Measurements from ENCODE around the gene LSM3.

Gene LSM3

DNA sequence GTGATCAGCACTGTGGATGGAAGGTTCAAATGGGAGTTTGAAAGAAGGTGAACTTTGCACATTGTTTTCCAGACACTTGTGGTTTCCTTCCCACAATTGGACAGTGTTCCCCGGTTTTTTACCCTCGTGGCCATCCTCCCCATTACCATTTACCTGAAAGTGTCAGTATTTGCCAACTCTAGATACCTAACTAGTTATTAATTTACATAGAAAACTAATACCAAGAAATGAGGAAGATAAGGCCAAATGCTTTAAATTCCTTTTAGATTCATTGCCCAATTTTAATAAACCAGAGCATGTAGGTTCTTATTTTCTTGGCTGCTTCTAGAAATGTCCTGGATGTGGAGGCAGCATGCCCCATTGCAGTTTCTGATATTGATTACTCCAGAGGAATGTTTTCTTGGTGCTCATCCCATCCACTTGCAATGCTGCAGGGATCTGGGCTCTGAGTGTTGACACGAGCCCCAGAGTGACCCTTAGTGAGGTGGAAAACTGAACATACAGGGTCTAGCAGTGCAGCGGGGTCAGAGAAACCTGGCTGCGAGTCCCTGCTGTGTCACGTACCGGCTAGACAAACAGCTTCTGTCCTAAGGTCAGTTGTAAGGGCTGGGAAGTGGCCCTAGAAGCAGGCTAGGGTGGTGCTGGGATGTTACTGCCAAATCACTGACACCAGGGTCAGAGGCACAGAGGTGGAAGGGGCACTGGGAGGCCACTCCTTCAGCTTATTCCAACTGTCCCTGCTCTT is 23.5 kb downstream of the LSM3 start:
- no peak for DNase-seq

DNA sequence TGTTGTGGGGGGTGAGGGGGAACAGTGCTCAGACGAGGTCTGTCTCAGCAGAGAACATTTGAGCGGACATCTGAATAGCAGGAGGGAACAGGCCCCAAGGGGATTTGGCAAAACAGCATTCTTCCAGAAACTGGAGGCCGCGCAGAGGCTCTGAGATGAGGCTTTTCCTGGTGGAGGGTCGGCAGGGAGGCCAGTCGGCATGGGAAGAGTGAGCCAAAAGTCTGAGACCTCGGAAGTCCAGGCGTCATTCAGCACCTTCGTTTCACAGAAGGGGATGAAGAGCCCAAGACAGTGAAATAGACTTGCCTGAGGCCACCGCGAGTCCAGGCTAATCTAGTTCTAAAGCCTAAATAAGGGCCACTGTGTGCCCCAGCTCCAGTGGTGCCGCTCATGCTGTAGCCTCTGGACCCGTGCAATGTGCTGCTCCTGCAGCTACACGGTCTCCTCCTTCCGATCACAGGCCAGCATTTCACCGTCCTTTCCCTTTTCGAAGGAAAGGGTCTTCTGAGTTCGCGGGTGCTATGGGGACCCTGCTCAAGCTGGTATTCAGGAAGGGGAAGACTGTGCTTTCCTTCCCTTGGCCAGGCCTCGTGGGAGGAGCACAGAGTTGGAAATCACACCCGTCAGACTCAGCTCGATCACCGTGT is 24.4 kb downstream of the LSM3 start:
- no peak for DNase-seq

DNA sequence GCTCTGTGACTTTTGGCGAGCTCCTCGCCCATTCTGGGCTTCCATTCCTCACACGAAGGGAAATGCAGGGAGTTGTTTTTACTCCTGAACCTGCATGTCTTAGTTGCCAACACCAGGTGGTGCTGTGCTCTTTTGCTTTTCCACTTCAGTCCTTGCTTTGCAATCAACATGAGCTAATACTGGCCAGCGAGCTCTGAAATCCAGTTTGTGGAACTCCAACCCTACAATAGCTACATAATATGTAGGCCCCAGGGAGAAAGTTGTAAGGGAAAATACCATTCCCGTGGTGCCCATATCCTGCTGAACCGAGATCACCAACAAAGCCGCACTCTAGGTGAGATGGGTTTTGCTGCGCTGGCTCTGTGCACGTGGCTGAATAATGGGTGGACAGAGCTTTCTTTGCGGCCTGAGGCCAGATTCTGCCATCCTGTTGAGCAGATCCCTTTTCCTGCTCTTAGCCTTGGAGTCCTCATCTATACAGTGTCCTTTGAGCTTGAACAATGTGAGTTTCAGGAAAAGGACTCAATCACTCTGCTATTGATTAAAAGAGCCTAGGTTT is 25.0 kb downstream of the LSM3 start:
- DNase-seq = peak in 1 of 2 experiments; percentile 17

DNA sequence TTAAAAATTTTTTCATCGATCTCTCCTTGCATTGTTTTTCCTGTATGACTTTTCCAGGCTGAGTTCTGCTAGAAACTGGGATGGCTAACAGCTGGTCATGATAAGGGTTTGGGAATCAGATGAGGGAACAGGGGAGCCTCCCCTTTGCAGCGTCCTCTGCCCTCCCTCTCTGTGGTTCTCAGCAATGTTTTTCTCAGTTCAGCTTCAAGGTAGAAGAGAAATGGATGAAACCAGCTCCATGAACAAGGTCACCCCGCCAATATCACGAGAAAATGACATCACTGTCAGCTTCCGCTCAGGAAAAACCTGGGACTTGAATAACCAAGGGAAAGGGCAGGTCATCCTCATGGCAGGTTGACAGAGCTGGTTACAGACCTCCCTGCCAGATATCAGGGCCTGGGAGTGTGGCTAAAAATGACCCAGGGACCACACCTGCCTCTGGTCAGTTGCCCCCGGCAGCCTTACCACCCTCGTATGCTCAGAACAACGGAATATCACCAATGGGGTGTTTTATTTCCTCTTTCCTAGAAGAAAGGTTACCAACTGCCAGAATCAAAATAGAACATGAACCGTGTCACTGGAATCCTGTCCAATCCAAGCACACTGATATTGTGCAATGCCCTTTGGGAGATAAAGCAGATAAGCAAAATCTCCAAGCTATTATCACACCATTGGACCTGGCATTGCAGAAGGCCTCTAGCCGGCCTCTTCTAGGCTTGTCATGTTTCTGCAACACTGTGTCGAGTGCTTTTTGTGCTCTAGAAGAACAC is 26.1 kb downstream of the LSM3 start:
- DNase-seq = no peak

DNA sequence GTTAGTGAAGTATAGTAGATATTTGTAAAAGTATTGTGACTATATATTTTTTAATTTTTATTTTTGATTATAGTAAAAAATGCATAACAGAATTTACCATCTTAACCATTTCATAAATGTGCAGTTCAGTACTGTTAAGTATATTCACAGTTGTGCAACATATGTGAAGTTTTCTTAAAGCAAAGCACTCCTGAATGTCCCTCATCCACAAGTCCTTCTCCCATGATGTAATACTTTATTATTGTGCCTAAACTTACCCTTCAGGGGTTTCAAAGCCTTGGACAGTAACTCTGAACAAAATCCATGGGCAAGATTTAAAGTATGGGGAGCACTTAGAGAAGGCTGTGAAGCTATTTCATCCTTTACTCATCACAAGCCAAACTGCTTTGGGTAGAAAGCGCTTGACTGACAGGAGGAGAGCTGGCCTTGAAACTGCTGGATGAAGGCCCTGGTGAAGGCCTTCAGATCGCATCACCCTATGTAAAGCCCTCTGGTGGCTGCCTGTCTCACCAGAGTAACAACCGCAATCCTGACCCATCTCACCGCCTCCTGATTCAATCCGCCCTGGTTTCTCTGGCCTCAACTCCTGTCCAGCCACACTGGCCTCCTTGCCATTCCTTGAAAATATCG is 28.0 kb downstream of the LSM3 start:
- no peak for DNase-seq

DNA sequence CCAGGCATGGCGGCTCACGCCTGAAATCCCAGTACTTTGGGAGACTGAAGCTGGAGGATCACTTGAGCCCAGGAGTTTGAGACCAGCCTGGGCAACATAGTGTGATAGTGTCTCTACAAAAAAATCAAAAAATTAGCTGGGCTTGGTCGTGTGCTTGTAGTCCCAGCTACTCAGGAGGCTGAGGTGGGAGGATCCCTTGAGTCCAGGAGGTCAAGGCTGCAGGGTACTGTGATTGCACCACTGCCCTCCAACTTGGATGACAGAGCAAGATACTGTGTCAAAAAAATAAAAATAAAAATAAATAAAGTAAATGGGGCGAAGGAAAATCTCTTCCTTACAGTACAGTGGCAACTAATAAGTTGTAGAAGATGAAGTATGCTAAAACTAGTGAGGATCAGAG is 29.6 kb downstream of the LSM3 start:
- no peak for DNase-seq

DNA sequence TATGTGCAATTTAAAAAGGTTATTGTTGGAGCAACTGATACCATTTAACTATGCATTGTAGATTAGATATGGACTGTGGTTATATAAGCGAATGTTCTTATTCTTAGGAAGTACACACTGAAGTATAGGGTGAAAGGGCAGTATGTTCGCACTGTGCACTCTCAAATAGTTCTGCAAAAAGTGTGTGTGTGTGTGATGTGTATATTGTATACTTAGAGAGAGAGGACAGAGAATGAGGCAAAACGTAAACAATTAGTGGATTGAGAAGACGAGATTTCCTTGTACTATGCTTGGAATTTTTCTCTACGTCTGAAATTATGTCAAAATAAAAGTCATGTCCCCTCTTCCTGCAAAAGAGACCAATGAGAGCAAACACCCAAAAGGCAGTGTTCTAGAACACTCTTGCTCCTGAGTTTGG is 30.4 kb downstream of the LSM3 start:
- no peak for DNase-seq

DNA sequence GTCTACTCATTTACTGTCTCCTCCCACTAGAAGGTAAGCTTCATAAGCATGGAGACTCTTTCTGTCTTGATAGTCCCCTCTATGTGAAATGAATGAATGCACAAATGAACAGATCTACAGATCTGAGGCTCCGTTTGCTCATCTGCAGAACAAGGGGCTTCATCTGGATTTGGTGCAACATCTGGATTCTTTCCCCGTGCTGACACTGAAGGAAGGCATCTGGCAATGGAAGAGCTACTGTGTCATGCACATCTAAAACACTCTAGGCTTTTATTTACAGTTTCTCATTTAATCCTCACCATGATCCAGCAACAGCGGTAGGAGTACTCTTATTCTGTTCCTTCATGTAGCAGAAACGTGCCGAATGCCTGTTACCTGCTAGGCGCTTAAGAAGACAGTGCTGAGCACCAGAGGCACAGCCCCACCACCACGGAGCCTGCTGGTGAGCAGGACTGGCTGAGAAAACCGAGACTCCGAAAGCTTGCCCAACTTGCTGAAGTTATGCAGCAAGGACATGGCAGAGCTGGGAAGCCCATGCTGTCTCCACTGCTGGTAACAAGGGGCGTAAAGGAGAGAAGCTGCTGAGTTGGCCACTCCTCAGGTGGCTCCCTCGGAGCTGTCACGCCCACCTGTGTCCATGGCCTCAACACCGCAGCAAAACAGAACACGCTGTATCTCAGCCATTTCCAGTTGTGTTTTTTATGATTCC is 31.1 kb downstream of the LSM3 start:
- no peak for DNase-seq

DNA sequence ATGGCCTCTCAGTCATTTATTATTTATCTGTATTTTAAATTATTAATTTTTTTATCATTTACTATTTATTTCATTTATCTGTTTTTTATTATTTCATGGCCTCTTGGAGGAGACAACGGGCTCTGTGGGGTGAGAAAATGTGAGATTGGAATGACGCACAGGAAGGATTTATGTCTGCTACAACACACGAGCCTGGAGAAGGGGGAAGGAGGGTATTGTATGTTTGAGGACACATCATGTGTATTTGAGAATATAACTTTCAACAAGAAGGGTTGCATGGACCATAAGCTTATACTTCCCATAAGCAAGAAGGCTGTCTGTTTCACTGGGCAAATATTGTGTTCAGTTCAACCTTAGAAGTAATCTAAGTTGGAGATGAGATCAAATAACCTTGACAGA is 31.7 kb downstream of the LSM3 start:
- DNase-seq = no peak

DNA sequence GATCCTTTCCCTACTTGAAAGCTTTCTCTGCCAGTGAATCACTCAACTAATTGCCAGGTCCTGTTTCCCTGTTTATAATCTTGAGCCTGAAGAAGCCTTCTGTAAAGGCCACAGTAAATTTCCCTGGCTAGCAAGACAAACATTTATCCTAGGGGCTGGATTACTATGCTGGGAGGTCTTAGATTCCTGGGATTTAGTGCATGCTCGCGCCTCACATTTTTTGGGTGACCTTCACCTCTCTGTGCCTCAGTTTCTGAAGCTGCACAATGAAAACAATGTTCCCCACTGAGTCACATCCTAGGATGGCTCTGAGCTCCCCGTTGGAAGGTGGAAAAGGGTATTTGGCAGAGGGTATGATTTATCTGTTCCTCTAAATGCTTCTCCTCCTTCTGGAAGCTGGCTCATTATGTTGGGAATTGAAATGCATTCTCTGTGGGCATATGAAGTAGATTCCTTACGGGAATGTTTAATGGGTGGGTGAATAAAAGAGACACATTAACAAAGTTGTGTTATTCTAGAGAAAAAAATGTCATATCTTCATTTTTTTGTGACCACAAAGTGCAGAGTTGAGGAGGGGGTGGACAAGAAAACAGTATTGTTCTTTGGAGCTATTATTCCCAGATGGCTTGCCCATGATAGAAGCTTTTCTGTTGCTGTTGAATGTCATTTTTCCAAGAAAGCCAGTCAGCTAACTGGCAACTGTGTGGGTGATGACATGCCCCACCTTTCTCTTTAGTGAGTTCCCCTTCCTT is 32.4 kb downstream of the LSM3 start:
- DNase-seq = no peak

DNA sequence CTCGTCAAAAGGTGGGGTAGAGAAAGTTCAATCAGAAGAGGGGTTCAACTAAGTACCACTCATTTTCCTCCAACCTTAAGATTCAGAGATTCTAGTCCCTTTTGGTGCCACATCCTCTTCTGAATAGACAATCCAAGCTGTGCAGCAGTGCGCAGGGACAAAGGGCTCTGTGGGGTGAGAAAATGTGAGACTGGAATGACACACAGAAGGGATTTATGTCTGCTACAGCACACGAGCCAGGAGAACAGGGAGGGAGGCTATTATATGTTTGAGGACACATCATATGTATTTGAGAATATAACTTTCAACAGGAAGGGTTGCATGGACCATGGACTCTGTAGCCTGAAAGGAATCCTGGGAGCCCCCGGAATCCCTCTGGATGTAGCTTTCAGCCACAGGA is 33.0 kb downstream of the LSM3 start:
- DNase-seq = no peak

DNA sequence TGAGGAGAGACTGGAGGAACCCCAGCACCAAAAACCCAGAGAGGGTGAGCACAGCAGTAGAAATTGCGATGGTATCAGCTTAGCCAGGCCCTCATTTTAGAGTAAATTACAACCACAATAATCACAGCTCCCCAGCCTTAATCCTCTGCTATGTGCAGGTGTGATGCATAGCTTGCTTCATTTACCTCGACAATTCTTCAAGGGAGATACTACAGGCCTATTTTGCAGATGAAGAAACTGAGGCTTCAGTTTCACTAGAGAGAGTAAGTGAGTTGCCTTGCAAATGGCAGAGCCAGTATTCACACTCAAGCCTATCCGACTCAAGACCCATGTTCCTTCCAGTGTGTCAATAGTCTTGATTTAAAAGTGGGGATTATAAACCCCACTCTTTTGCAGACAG is 33.4 kb downstream of the LSM3 start:
- DNase-seq = no peak

DNA sequence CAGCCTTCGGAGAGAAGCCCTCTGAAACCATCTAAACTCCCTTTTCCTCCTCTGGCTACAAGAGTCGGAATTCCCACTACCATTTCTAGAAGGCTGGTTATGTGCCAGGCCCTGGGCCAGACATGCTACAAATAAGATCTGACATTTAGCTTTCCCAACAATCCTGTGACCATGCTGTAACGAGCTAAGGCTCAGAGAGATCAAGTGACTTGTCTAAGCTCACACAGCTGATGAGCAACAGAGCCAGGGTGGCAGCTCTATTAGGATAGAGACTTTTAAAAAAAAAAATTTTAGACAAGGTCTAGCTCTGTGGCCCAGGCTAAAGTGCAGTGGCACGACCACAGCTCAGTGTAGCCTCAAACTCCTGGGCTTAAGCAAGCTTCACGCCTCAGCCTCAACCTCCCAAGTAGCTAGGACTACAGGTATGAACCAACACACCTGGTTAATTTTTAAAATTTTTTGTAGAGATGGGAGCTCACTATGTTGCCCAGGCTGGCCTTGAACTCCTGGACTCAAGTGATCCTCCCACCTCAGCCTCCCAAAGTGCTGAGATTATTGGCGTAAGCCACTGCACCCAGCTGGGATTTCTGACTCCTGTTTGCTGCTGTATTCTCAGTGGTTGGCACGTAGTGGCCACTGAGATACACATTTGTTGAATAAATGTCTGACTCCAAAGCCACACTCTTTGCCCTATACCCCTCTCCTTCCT is 34.6 kb downstream of the LSM3 start:
- DNase-seq = no peak

DNA sequence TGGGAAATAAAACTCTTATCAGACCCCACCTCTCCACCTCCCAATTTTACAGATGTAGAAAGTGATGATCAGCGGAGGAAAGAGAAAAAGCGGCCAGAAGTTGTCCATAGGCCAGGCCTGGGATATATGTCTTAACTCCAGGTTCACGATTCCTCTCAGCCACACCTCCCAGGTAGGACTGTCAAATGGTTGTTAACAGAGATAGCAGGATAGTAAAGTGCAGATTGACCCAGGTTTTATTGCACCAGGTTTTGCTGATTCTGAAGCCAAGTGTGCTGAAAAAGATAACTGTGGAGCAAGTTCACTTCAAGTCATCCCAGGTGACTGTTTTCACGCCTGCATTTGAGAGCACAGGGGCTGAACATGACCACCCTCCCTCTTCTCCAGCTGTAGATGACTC is 36.1 kb downstream of the LSM3 start:
- DNase-seq = no peak

DNA sequence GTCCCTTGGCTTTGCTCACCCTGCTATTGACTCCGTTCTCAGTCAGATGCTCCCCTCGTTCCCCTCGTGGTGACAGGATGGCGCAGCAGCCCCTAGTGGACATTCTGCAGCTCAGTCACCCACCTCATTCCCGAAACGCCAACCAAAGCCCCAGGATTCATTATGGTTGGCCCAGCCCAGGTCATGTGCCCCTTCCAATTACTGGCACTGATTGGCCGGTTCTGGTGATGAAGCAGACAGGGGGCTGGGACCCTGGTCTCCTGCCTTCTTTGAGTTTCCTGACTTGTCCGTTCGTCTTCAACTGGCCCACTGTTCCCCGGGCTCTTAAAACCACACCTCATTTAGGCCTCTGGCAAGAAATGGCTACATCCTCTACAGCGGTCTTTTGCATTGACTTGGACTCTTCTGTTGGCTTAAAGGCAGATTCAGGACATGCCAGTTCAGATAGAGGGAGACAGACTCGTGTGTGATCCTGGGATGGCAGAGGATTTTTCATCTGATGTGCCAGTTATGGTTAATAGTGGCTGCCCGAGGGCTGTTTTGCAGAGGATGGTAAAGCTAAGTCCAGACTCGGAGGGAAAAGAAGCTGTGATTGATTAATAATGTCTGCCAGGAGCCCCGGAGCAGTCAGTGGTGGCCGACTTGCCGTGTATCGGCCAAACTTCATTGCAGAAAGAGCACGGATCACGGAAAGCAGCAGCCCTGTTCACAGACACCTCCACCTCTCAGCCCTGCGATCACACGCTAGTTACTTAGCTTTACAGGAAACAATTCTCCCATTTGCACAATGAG is 37.8 kb downstream of the LSM3 start:
- DNase-seq = peak; percentile 7 to 36

DNA sequence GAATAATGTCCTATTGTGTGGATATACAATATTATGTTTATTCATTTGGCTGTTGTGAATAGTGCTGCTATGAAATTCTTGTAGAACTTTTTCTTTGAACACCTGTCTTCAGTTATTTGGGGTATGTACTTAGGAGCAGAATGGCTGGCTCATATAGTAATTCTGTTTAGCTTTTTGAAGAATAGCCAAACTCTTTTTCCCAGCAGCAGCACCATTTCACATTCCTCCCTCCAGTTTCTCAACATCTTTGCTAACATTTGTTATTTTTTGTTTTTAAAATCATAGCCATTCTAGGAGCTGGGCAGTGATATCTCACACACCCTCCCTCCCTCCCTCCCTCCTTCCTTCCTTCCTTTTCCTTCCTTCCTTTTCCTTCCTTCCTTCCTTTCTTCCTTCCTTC is 39.7 kb downstream of the LSM3 start:
- no peak for DNase-seq

DNA sequence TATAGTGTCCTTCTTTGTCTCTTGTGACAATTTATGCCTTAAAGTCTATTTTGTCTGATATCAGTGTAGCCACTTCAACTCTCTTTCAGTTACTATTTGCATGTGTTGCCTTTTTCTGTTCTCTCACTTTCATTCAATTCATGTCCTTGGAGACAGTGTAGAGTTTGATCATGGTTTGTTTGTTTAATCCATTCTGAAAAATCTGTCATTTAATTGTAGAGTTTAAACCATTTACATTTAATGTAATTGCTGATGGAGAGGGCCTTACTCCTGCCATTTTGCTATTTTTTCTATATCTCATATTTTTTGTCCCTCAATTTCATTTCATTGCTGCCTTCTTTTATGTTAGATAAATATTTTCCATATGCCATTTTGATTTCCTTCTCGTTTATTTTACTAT is 42.3 kb downstream of the LSM3 start:
- no peak for DNase-seq

DNA sequence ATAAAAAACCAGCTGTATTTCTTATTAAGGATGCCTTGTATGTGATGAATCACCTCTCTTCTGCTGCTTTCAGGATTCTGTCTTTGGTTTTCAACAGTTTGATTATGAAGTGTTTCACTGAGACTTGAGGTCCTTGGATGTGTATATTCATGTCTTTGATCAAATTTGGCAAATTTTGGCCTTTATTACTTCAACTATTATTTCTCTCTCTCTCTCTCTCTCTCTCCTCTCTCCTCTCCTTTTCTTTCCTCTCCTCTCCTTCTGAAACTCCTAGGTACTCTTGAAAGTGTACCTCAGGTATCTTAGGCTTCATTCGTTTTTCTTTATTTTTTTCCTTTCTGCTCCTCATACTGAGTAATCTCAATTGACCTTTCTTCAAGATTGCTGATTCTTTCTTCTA is 43.3 kb downstream of the LSM3 start:
- no peak for DNase-seq

DNA sequence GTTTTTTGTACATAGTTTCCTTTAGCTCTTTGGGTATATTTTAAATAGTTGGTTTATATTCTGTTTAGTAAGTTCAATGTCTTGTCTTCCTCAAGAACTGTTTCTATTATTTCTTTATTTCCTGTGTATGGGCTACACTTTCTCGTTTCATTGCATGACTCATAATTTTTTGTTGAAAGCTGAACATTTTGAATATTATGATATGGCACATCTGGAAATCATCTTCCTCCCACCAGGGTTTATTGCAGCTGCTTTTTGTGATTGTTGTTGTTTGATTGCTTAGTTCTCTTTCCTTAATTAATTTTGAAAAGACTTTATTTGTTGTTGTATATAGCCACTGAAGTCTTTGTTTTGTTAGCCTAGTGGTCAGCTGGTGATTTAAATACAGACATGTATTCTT is 43.8 kb downstream of the LSM3 start:
- DNase-seq = no peak

DNA sequence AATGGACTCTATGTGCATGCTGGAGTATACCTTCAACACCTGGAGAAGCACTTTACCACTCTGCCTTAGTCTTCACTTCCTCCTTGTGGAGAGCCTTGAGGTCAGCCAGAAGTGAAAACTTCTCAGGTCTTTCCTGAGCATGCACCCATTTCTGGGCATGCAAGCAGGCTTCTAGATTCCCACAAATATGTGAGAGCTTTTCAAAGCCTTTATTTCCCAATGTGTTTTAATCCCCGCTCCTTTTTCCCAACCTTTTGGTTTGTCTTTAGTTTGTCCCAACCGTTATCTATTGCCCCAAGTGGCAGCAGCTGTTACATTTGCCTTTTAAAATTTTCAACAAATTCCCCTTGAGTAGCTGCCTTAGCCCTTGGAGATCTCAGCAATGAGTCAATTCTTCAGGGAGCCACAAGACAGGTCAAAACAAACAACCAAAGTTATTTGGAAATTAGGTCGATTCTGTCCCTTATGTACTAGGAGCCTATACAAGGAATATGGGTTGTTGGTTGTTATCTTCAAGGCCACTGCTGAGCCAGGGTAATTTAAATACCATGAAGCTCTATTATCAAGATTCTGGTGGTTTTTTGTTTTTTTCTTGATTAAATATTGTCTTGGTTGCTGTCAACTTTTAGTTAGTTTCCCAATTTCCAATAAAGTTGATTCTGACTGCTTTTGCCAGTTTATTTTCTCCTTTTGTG is 44.4 kb downstream of the LSM3 start:
- no peak for DNase-seq

Measured in cerebellar nuclear complex (tissue), 1 donor.